ENCODE data around the gene SH3RF3. TPM values are rescaled to one million over a fixed set of nuclear protein-coding genes. Genes with fewer than 3 reads are reported as not detected.

SH3RF3 gene
- polyA plus RNA-seq, 1 donor (not counting 4 experiments of a cell fraction or from before 2014, with no cell fraction given) = 0.08 TPM

GRCh38 chr2:109456776-109457175, 327.8 kb downstream of the SH3RF3 start:
- Histone ChIP-seq H3K9ac (ENCODE audit: control insufficient read depth, extremely low read depth, insufficient read depth, low read length) (no peak overlapping the region), H3K36me3 (ENCODE audit: control insufficient read depth in 2 of 2, extremely low read depth in 1 of 2, insufficient read depth in 2 of 2, low read length in 2 of 2) (no peaks in the 10 kb centered on the region), H3K9me3 (ENCODE audit: control insufficient read depth, low read depth, low read length) (no peaks in the 10 kb centered on the region), H3K4me1 (ENCODE audit: control insufficient read depth, extremely low read depth, insufficient read depth, low read length) (no peaks in the 10 kb centered on the region), H4K20me1 (ENCODE audit: control insufficient read depth, extremely low read depth, insufficient read depth, low read length) (no peaks in the 10 kb centered on the region), H3K79me2 (ENCODE audit: control insufficient read depth, insufficient read depth, low read length) (no peaks in the 10 kb centered on the region), H3K27me3 (ENCODE audit: control insufficient read depth, extremely low read depth, insufficient read depth, low read length) (no peaks in the 10 kb centered on the region), H3K9me1 (ENCODE audit: control insufficient read depth, extremely low read depth, insufficient read depth, low read length) (no peaks in the 10 kb centered on the region), H3K27ac (ENCODE audit: control insufficient read depth, insufficient read depth, low read length) (no peak overlapping the region), H3K4me3 (ENCODE audit: control insufficient read depth in 2 of 3, extremely low read depth in 1 of 3, insufficient read depth in 2 of 3, low read depth in 1 of 3, low read length in 3 of 3) (no peak overlapping the region), H2AFZ (ENCODE audit: control insufficient read depth, low read length) (no peak overlapping the region), H3K4me2 (ENCODE audit: control insufficient read depth, extremely low read depth, insufficient read depth, low read depth, low read length) (no peak overlapping the region)
- FAIRE-seq = no peak
- TF ChIP-seq CTCF (optimal IDR thresholded peaks at IDR 0.05 in 1 of 3, IDR thresholded peaks at IDR 0.05 in 1 of 3, conservative IDR thresholded peaks at IDR 0.05 in 1 of 3; ENCODE audit: extremely low read depth in 1 of 3, insufficient read depth in 2 of 3, low read length in 3 of 3) = no peak
- TF ChIP-seq EZH2 (IDR thresholded peaks at IDR 0.05; ENCODE audit: low read length) = no peak
- dilution Hi-C loops (cut with MboI; ENCODE audit: extremely low pct_ligation_motif_present, low sequenced_read_pairs) = no loop called here
- DNase-seq (ENCODE audit: low read depth, low spot score) = no peak

- no peak overlapping the region for H3K27ac ChIP-seq (ENCODE audit: control insufficient read depth, insufficient read depth, low read length)
- TF ChIP-seq CTCF (optimal IDR thresholded peaks at IDR 0.05 in 1 of 3, IDR thresholded peaks at IDR 0.05 in 1 of 3, conservative IDR thresholded peaks at IDR 0.05 in 1 of 3; ENCODE audit: extremely low read depth in 1 of 3, insufficient read depth in 2 of 3, low read length in 3 of 3) (no peak), EZH2 (IDR thresholded peaks at IDR 0.05; ENCODE audit: low read length) (no peak)
- H3K4me3 ChIP-seq (ENCODE audit: control insufficient read depth in 2 of 3, extremely low read depth in 1 of 3, insufficient read depth in 2 of 3, low read depth in 1 of 3, low read length in 3 of 3) = no peak overlapping the region
- no peaks in the 10 kb centered on the region for H3K4me1 ChIP-seq (ENCODE audit: control insufficient read depth, extremely low read depth, insufficient read depth, low read length)
- H3K4me2 ChIP-seq (ENCODE audit: control insufficient read depth, extremely low read depth, insufficient read depth, low read depth, low read length) = no peak overlapping the region
- H3K79me2 ChIP-seq (ENCODE audit: control insufficient read depth, insufficient read depth, low read length) = no peaks in the 10 kb centered on the region
- dilution Hi-C loops (cut with MboI; ENCODE audit: extremely low pct_ligation_motif_present, low sequenced_read_pairs) = no loop called here
- no peaks in the 10 kb centered on the region for H3K27me3 ChIP-seq (ENCODE audit: control insufficient read depth, extremely low read depth, insufficient read depth, low read length)
- no peak overlapping the region for H2AFZ ChIP-seq (ENCODE audit: control insufficient read depth, low read length)
- H3K36me3 ChIP-seq (ENCODE audit: control insufficient read depth in 2 of 2, extremely low read depth in 1 of 2, insufficient read depth in 2 of 2, low read length in 2 of 2) = no peaks in the 10 kb centered on the region
- H3K9me1 ChIP-seq (ENCODE audit: control insufficient read depth, extremely low read depth, insufficient read depth, low read length) = no peaks in the 10 kb centered on the region
- no peak for DNase-seq (ENCODE audit: low read depth, low spot score)
- H3K9ac ChIP-seq (ENCODE audit: control insufficient read depth, extremely low read depth, insufficient read depth, low read length) = no peak overlapping the region
- H3K9me3 ChIP-seq (ENCODE audit: control insufficient read depth, low read depth, low read length) = no peaks in the 10 kb centered on the region
- H4K20me1 ChIP-seq (ENCODE audit: control insufficient read depth, extremely low read depth, insufficient read depth, low read length) = no peaks in the 10 kb centered on the region
- FAIRE-seq = no peak
These were observed 328.4 kb downstream of the SH3RF3 start for GRCh38 chr2:109457366-109457765.

All from keratinocyte (primary cell).